ENCODE measurements around the gene GAB3. TPM values are rescaled to one million over a fixed set of nuclear protein-coding genes. Genes with fewer than 3 reads are reported as not detected.
"Not testable (repeated sequence)": the region's sequence is repeated elsewhere in the genome, so short reads cannot be mapped to it uniquely, and the experiment has no call there.

The GAB3 gene
- polyA plus RNA-seq, 1 donor: 3.2 TPM

DNA sequence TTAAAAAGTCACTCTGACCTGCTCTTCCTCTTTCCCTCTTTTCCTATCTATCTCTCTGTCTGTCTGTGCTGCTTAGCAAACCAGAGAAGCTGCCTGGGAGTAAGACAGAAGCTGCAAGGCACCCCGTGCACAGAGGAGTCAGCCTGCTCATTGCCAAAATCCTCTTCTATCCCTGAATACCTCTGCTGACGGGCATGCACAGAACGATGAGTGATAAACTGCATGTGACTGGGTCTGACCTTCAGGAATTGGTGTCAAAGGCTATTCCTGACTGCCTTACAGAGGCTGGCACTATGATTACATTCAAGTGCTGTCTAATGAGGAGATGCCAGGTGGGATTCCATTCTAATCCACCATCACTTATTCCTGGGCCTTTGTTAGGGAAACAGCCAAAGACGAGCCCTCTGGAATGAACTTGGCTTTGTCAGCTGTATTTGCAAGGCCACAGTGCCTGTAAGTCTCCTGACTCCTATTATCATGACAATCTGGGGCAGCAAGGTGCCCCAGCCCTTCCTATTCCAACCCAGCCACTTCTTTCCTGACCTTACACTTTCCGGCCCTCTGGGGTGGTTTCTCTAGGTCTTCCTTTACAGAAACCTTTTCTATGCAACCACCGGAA is 52.1 kb downstream of the GAB3 start:
- H3K36me3 ChIP-seq (ENCODE audit: control insufficient read depth, insufficient read depth, low read length): no peaks in the 10 kb centered on the region
- no peak overlapping the region for H3K27ac ChIP-seq (ENCODE audit: low read length)
- H3K4me1 ChIP-seq (ENCODE audit: control insufficient read depth, insufficient read depth, low read length): no peaks in the 10 kb centered on the region
- DNase-seq: no peak
- no peaks in the 10 kb centered on the region for H3K9me3 ChIP-seq (ENCODE audit: control insufficient read depth, low read depth, low read length)
- H3K4me3 ChIP-seq (ENCODE audit: low read length): no peak overlapping the region
- WGBS (ENCODE audit: insufficient coverage, low lambda C conversion rate): no CpG with 5 or more reads among the region's 6 CpGs
- H3K27me3 ChIP-seq (ENCODE audit: control insufficient read depth, insufficient read depth, low read length): no peaks in the 10 kb centered on the region

GRCh38 chrX:154696676-154697045 is 54.2 kb downstream of the GAB3 start:
- Histone ChIP-seq H3K36me3 (ENCODE audit: control insufficient read depth, insufficient read depth, low read length) (no peaks in the 10 kb centered on the region), H3K27ac (ENCODE audit: low read length) (no peak overlapping the region)
- no CpG with 5 or more reads among the region's 1 CpG for WGBS (ENCODE audit: insufficient coverage, low lambda C conversion rate)

GRCh38 chrX:154695911-154696675 is 54.8 kb downstream of the GAB3 start:
- DNase-seq: no peak
- WGBS (ENCODE audit: insufficient coverage, low lambda C conversion rate): no CpG with 5 or more reads among the region's 8 CpGs

More at GRCh38 chrX:154696676-154697045, 54.2 kb downstream of the GAB3 start:
- DNase-seq: no peak
- Histone ChIP-seq H3K4me1 (ENCODE audit: control insufficient read depth, insufficient read depth, low read length) (no peaks in the 10 kb centered on the region), H3K4me3 (ENCODE audit: low read length) (no peak overlapping the region), H3K9me3 (ENCODE audit: control insufficient read depth, low read depth, low read length) (no peaks in the 10 kb centered on the region), H3K27me3 (ENCODE audit: control insufficient read depth, insufficient read depth, low read length) (no peaks in the 10 kb centered on the region)

GRCh38 chrX:154693394-154693793 is 57.5 kb downstream of the GAB3 start:
- WGBS (ENCODE audit: insufficient coverage, low lambda C conversion rate): no CpG with 5 or more reads among the region's 3 CpGs
- Histone ChIP-seq H3K36me3 (ENCODE audit: control insufficient read depth, insufficient read depth, low read length) (no peaks in the 10 kb centered on the region), H3K27ac (ENCODE audit: low read length) (no peak overlapping the region), H3K9me3 (ENCODE audit: control insufficient read depth, low read depth, low read length) (no peaks in the 10 kb centered on the region), H3K27me3 (ENCODE audit: control insufficient read depth, insufficient read depth, low read length) (no peaks in the 10 kb centered on the region), H3K4me3 (ENCODE audit: low read length) (no peak overlapping the region), H3K4me1 (ENCODE audit: control insufficient read depth, insufficient read depth, low read length) (no peaks in the 10 kb centered on the region)
- no peak for DNase-seq

More at GRCh38 chrX:154695911-154696675, 54.8 kb downstream of the GAB3 start:
- H3K4me1 ChIP-seq (ENCODE audit: control insufficient read depth, insufficient read depth, low read length): no peaks in the 10 kb centered on the region
- no peaks in the 10 kb centered on the region for H3K9me3 ChIP-seq (ENCODE audit: control insufficient read depth, low read depth, low read length)
- no peaks in the 10 kb centered on the region for H3K27me3 ChIP-seq (ENCODE audit: control insufficient read depth, insufficient read depth, low read length)
- H3K27ac ChIP-seq (ENCODE audit: low read length): no peak overlapping the region
- H3K36me3 ChIP-seq (ENCODE audit: control insufficient read depth, insufficient read depth, low read length): no peaks in the 10 kb centered on the region
- H3K4me3 ChIP-seq (ENCODE audit: low read length): no peak overlapping the region

GRCh38 chrX:154690438-154690837 is 60.4 kb downstream of the GAB3 start:
- not testable (repeated sequence) for H3K4me1 ChIP-seq (ENCODE audit: control insufficient read depth, insufficient read depth, low read length)

GRCh38 chrX:154672084-154672483 is 78.8 kb downstream of the GAB3 start:
- not testable (repeated sequence) for H3K4me1 ChIP-seq (ENCODE audit: control insufficient read depth, insufficient read depth, low read length); H3K4me3 ChIP-seq (ENCODE audit: low read length); H3K36me3 ChIP-seq (ENCODE audit: control insufficient read depth, insufficient read depth, low read length); H3K27ac ChIP-seq (ENCODE audit: low read length); DNase-seq; H3K27me3 ChIP-seq (ENCODE audit: control insufficient read depth, insufficient read depth, low read length); H3K9me3 ChIP-seq (ENCODE audit: control insufficient read depth, low read depth, low read length)

More at GRCh38 chrX:154690438-154690837, 60.4 kb downstream of the GAB3 start:
- H3K4me3 ChIP-seq (ENCODE audit: low read length); H3K27me3 ChIP-seq (ENCODE audit: control insufficient read depth, insufficient read depth, low read length); H3K27ac ChIP-seq (ENCODE audit: low read length); H3K36me3 ChIP-seq (ENCODE audit: control insufficient read depth, insufficient read depth, low read length); H3K9me3 ChIP-seq (ENCODE audit: control insufficient read depth, low read depth, low read length); DNase-seq: not testable (repeated sequence)
- WGBS (ENCODE audit: insufficient coverage, low lambda C conversion rate): no CpG with 5 or more reads among the region's 2 CpGs

GRCh38 chrX:154670848-154671247 is 80.0 kb downstream of the GAB3 start:
- H3K27ac ChIP-seq (ENCODE audit: low read length); H3K36me3 ChIP-seq (ENCODE audit: control insufficient read depth, insufficient read depth, low read length); H3K4me3 ChIP-seq (ENCODE audit: low read length); H3K4me1 ChIP-seq (ENCODE audit: control insufficient read depth, insufficient read depth, low read length); H3K9me3 ChIP-seq (ENCODE audit: control insufficient read depth, low read depth, low read length); DNase-seq; H3K27me3 ChIP-seq (ENCODE audit: control insufficient read depth, insufficient read depth, low read length): not testable (repeated sequence)
- WGBS (ENCODE audit: insufficient coverage, low lambda C conversion rate): no CpG with 5 or more reads among the region's 8 CpGs

DNA sequence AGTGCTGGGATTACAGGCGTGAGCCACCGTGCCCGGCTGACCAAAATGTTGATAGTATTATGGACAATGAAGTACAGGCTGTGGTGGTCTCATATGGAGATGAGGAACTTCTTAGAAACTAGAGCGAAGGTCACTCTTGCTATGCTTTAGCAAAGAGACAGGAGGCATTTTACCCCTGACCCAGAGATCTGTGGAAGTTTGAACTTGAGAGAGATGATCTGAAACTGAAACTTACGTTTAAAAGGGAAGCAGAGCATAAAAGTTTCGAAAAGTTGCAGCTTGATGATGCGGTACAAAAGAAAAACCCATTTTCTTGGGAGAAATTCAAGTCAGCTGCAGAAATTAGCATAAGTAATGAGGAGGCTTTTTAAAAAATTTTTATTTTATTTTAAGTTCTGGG is 89.0 kb downstream of the GAB3 start:
- DNase-seq: no peak
- H3K36me3 ChIP-seq (ENCODE audit: control insufficient read depth, insufficient read depth, low read length): no peaks in the 10 kb centered on the region
- 83% methylated on average over 1 of the region's 7 CpGs for WGBS (ENCODE audit: insufficient coverage, low lambda C conversion rate)

GRCh38 chrX:154661170-154661569 is 89.7 kb downstream of the GAB3 start:
- WGBS (ENCODE audit: insufficient coverage, low lambda C conversion rate): no CpG with 5 or more reads among the region's 4 CpGs
- DNase-seq: no peak
- Histone ChIP-seq H3K27ac (ENCODE audit: low read length) (no peak overlapping the region), H3K4me3 (ENCODE audit: low read length) (no peak overlapping the region), H3K27me3 (ENCODE audit: control insufficient read depth, insufficient read depth, low read length) (no peaks in the 10 kb centered on the region), H3K4me1 (ENCODE audit: control insufficient read depth, insufficient read depth, low read length) (no peaks in the 10 kb centered on the region), H3K36me3 (ENCODE audit: control insufficient read depth, insufficient read depth, low read length) (no peaks in the 10 kb centered on the region), H3K9me3 (ENCODE audit: control insufficient read depth, low read depth, low read length) (no peaks in the 10 kb centered on the region)

More for the DNA sequence above, 89.0 kb downstream of the GAB3 start:
- H3K4me3 ChIP-seq (ENCODE audit: low read length): no peak overlapping the region
- no peaks in the 10 kb centered on the region for H3K9me3 ChIP-seq (ENCODE audit: control insufficient read depth, low read depth, low read length)
- H3K4me1 ChIP-seq (ENCODE audit: control insufficient read depth, insufficient read depth, low read length): no peaks in the 10 kb centered on the region
- no peak overlapping the region for H3K27ac ChIP-seq (ENCODE audit: low read length)
- H3K27me3 ChIP-seq (ENCODE audit: control insufficient read depth, insufficient read depth, low read length): no peaks in the 10 kb centered on the region

DNA sequence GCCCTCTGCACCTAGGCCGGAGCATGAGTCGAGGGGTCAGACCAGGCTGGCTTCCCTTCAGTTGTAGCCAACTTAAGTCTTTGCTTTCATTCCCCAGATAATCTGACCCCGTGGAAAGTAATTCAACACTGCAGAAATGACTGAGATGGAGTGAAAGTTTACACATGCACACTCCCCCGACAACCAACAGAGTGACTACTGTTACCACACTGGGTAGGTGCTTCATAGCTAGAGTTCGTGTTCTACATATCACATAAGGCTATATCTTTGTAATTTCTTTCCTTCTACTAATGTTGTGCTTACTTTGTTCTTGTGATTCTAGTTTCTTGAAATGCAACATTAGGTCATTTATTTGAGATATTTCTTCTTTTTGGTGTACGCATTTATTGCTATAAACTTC is 90.3 kb downstream of the GAB3 start:
- H3K4me1 ChIP-seq (ENCODE audit: control insufficient read depth, insufficient read depth, low read length): no peaks in the 10 kb centered on the region
- H3K27ac ChIP-seq (ENCODE audit: low read length): no peak overlapping the region
- H3K9me3 ChIP-seq (ENCODE audit: control insufficient read depth, low read depth, low read length): no peaks in the 10 kb centered on the region
- no peak overlapping the region for H3K4me3 ChIP-seq (ENCODE audit: low read length)
- H3K27me3 ChIP-seq (ENCODE audit: control insufficient read depth, insufficient read depth, low read length): no peaks in the 10 kb centered on the region
- no CpG with 5 or more reads among the region's 6 CpGs for WGBS (ENCODE audit: insufficient coverage, low lambda C conversion rate)
- no peak for DNase-seq
- no peaks in the 10 kb centered on the region for H3K36me3 ChIP-seq (ENCODE audit: control insufficient read depth, insufficient read depth, low read length)

GRCh38 chrX:154658957-154659356 is 91.9 kb downstream of the GAB3 start:
- no peaks in the 10 kb centered on the region for H3K27me3 ChIP-seq (ENCODE audit: control insufficient read depth, insufficient read depth, low read length)
- no peaks in the 10 kb centered on the region for H3K36me3 ChIP-seq (ENCODE audit: control insufficient read depth, insufficient read depth, low read length)
- no peak overlapping the region for H3K27ac ChIP-seq (ENCODE audit: low read length)
- H3K4me1 ChIP-seq (ENCODE audit: control insufficient read depth, insufficient read depth, low read length): no peaks in the 10 kb centered on the region
- no peak for DNase-seq
- H3K4me3 ChIP-seq (ENCODE audit: low read length): no peak overlapping the region
- no CpG with 5 or more reads among the region's 11 CpGs for WGBS (ENCODE audit: insufficient coverage, low lambda C conversion rate)
- H3K9me3 ChIP-seq (ENCODE audit: control insufficient read depth, low read depth, low read length): no peaks in the 10 kb centered on the region
